Uterus (tissue), 2 donors: ENCODE measurements around the gene GALNT14.

Source experiments
- POLR2A ChIP-seq, 2 donors: fragments of 450-650 bp; IDR thresholded peaks; one replicate each; pipeline ENCODE4 v1.6.1; 2016; ENCODE audit warnings: antibody characterized with exemption in 2 of 2, mild to moderate bottlenecking in 1 of 2, moderate library complexity in 1 of 2
- TF ChIP-seq, protein P1 (sequence below), 4 experiments: fragments of 200-600 bp in 2 of 4; fragments of 450-650 bp in 2 of 4; sonication (generic) in 2 of 4; IDR thresholded peaks; one replicate each; pipeline ENCODE4 v1.5.1; 2016 to 2019; ENCODE audit warnings: antibody characterized with exemption in 4 of 4, mild to moderate bottlenecking in 2 of 4, moderate library complexity in 1 of 4

DNA sequence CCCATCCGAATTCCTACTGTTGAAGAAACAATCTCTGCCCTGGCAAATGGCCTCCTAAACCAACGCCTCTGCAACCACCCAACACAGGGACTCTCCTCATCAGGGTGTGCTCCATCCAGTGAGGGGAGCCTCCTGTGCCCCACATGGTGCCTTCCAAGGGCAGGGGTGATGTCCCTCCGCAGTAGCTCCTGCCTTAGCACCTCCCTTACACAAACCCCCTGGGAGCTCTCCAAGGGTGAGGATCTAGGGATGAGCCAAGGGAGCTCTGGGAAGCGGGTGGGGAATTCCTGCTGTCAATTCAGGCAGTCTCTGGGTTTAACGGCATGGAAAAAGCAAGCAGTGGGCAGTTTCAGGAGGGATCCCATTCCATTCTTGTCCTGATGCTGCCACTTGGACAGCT, 3.8 kb downstream of the GALNT14 start:
- TF ChIP-seq, protein P1, sequence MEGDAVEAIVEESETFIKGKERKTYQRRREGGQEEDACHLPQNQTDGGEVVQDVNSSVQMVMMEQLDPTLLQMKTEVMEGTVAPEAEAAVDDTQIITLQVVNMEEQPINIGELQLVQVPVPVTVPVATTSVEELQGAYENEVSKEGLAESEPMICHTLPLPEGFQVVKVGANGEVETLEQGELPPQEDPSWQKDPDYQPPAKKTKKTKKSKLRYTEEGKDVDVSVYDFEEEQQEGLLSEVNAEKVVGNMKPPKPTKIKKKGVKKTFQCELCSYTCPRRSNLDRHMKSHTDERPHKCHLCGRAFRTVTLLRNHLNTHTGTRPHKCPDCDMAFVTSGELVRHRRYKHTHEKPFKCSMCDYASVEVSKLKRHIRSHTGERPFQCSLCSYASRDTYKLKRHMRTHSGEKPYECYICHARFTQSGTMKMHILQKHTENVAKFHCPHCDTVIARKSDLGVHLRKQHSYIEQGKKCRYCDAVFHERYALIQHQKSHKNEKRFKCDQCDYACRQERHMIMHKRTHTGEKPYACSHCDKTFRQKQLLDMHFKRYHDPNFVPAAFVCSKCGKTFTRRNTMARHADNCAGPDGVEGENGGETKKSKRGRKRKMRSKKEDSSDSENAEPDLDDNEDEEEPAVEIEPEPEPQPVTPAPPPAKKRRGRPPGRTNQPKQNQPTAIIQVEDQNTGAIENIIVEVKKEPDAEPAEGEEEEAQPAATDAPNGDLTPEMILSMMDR (IDR thresholded peaks at IDR 0.05), result no peak
- no peak for TF ChIP-seq POLR2A (IDR thresholded peaks at IDR 0.05)
